OCI-LY1 (cell line): ENCODE results near the gene GPAM.

Source experiments
- H2AFZ ChIP-seq: fragments of 200-600 bp; sonication (generic), shearing (Covaris generic); 2 replicates; pipeline ENCODE4 v1.6.0; 2014; ENCODE audit warnings: antibody characterized with exemption, mild to moderate bottlenecking, low read length
- H3F3A ChIP-seq: fragments of 200-600 bp; sonication (generic), shearing (Covaris generic); 2 replicates; pipeline ENCODE4 v1.6.0; 2014; ENCODE audit warnings: mild to moderate bottlenecking, antibody characterized with exemption, low read length, moderate library complexity; ENCODE audit not compliant: insufficient read depth
- H3K27ac ChIP-seq: fragments of 200-600 bp; sonication (generic); 2 replicates; pipeline ENCODE4 v1.5.1; 2014; ENCODE audit warnings: low read length, mixed run types, mild to moderate bottlenecking, low read depth; ENCODE audit not compliant: poor library complexity, severe bottlenecking
- H3K27me3 ChIP-seq: fragments of 200-600 bp; sonication (generic); 2 replicates; pipeline ENCODE4 v1.6.0; 2014; ENCODE audit warnings: antibody characterized with exemption, mild to moderate bottlenecking, low read length, moderate library complexity; ENCODE audit not compliant: insufficient read depth
- H3K36me3 ChIP-seq: fragments of 200-600 bp; sonication (generic); 2 replicates; pipeline ENCODE4 v1.6.1; 2014; ENCODE audit warnings: mild to moderate bottlenecking, antibody characterized with exemption, low read length, moderate library complexity, mixed read lengths; ENCODE audit not compliant: insufficient read depth
- H3K4me1 ChIP-seq: fragments of 200-600 bp; sonication (generic); 2 replicates; pipeline ENCODE4 v1.5.1; 2014; ENCODE audit warnings: mild to moderate bottlenecking, low read length, moderate library complexity; ENCODE audit not compliant: insufficient read depth, severe bottlenecking
- H3K4me2 ChIP-seq: fragments of 200-600 bp; sonication (generic), shearing (Covaris generic); 2 replicates; pipeline ENCODE4 v1.6.1; 2014; ENCODE audit warnings: low read length
- H3K4me3 ChIP-seq: fragments of 200-600 bp; sonication (generic); 2 replicates; pipeline ENCODE4 v1.5.1; 2014; ENCODE audit warnings: low read length, low read depth, mild to moderate bottlenecking, mixed read lengths; ENCODE audit not compliant: poor library complexity, severe bottlenecking
- H3K79me2 ChIP-seq: fragments of 200-600 bp; shearing (Covaris generic); 2 replicates; pipeline ENCODE4 v1.6.1; 2016; ENCODE audit warnings: mixed run types, low read length, mixed read lengths; ENCODE audit not compliant: insufficient read depth
- H3K9ac ChIP-seq: fragments of 200-600 bp; sonication (generic), shearing (Covaris generic); 2 replicates; pipeline ENCODE4 v1.6.1; 2014; ENCODE audit warnings: mild to moderate bottlenecking, low read length, mixed read lengths
- H3K9me2 ChIP-seq: fragments of 200-600 bp; sonication (generic), shearing (Covaris generic); 2 replicates; pipeline ENCODE4 v1.6.1; 2014; ENCODE audit warnings: low read depth, mild to moderate bottlenecking, low read length, mixed read lengths
- H3K9me3 ChIP-seq: fragments of 200-600 bp; shearing (Covaris generic); 2 replicates; pipeline ENCODE4 v1.6.1; 2014; ENCODE audit warnings: low read length, mixed read lengths
- H4K20me1 ChIP-seq: fragments of 200-600 bp; sonication (generic), shearing (Covaris generic); 2 replicates; pipeline ENCODE4 v1.6.0; 2016; ENCODE audit warnings: mild to moderate bottlenecking, low read length; ENCODE audit not compliant: insufficient read depth
- CTCF ChIP-seq: fragments of 200-600 bp; sonication (generic), shearing (Covaris generic); IDR thresholded peaks from 2 replicates; pipeline ENCODE4 v1.5.1; 2017; ENCODE audit warnings: mild to moderate bottlenecking, antibody characterized with exemption, low read length, moderate library complexity, mixed read lengths
- EZH2 ChIP-seq: fragments of 200-600 bp; sonication (generic), shearing (Covaris generic); IDR thresholded peaks from 2 replicates; pipeline ENCODE4 v1.8.0; 2017; ENCODE audit warnings: borderline replicate concordance, mixed run types, mild to moderate bottlenecking, antibody characterized with exemption, low read length, moderate library complexity, mixed read lengths

GPAM gene

DNA sequence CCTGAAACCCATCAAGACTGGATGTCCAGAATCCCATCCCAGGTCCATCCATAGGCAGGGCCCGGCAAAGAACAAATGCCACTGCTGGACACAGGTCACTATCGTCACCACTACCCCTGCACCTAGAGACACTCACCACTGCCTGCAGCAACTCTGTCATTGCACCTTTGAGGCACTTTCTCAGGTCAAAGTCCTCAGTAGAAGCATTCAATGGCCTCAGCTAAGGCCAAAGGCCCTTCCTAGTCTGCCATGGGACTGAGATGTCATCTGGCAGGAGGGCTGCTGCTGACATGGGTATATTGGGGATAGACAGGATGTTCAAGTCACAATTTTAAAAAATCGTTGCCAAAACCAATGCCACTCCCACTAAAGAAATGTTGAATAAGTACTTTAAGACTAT is 58.7 kb downstream of the GPAM start:
- no peak overlapping the region for H3K4me3 ChIP-seq
- H3K27ac ChIP-seq, result no peak overlapping the region
- no peaks in the 10 kb centered on the region for H3K27me3 ChIP-seq
- no peak overlapping the region for H2AFZ ChIP-seq
- no peaks in the 10 kb centered on the region for H3K79me2 ChIP-seq
- H3K4me2 ChIP-seq, result no peak overlapping the region
- H3F3A ChIP-seq, result no peaks in the 10 kb centered on the region
- H3K4me1 ChIP-seq, result no peaks in the 10 kb centered on the region
- H3K9ac ChIP-seq, result no peak overlapping the region
- no peaks in the 10 kb centered on the region for H4K20me1 ChIP-seq
- no peaks in the 10 kb centered on the region for H3K9me2 ChIP-seq
- TF ChIP-seq CTCF (no peak), EZH2 (no peak)
- no peaks in the 10 kb centered on the region for H3K9me3 ChIP-seq
- no peaks in the 10 kb centered on the region for H3K36me3 ChIP-seq

- no peak overlapping the region for H3K9ac ChIP-seq
- no peaks in the 10 kb centered on the region for H3K36me3 ChIP-seq
- H3K79me2 ChIP-seq, result no peaks in the 10 kb centered on the region
- H2AFZ ChIP-seq, result no peak overlapping the region
- H3K9me2 ChIP-seq, result no peaks in the 10 kb centered on the region
- H4K20me1 ChIP-seq, result no peaks in the 10 kb centered on the region
- no peaks in the 10 kb centered on the region for H3K27me3 ChIP-seq
- no peak overlapping the region for H3K27ac ChIP-seq
- no peaks in the 10 kb centered on the region for H3K4me1 ChIP-seq
- no peak overlapping the region for H3K4me3 ChIP-seq
- no peaks in the 10 kb centered on the region for H3F3A ChIP-seq
- no peak overlapping the region for H3K4me2 ChIP-seq
- TF ChIP-seq CTCF (no peak), EZH2 (no peak)
- H3K9me3 ChIP-seq, result no peaks in the 10 kb centered on the region
These were observed 60.7 kb downstream of the GPAM start for GRCh38 chr10:112122827-112123226.

DNA sequence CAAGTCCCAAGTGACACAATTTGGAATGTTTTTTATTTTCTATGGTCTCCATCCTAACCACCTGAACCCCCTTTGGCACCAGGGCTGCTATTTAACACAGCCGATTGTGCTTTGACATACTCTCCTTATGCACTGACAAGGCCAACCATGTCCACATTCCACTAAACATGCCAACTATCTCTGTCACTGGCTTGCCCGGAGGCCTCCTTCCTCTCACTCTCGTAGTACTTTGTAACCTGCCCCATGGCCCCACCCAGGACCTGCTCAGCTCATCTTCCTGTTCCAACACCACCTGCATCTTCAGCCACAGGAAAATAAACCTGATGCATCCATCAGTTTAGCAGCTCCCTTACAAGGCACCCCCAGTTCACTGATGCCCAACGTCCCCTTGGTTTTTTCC is 63.1 kb downstream of the GPAM start:
- Histone ChIP-seq H3K9ac (no peak overlapping the region), H4K20me1 (no peaks in the 10 kb centered on the region), H3K9me3 (no peaks in the 10 kb centered on the region), H3K9me2 (no peaks in the 10 kb centered on the region), H2AFZ (no peak overlapping the region), H3K4me2 (no peak overlapping the region), H3F3A (no peaks in the 10 kb centered on the region), H3K79me2 (no peaks in the 10 kb centered on the region), H3K4me3 (no peak overlapping the region), H3K4me1 (no peaks in the 10 kb centered on the region), H3K36me3 (no peaks in the 10 kb centered on the region), H3K27ac (no peak overlapping the region), H3K27me3 (no peaks in the 10 kb centered on the region)
- TF ChIP-seq EZH2 (no peak), CTCF (no peak)
